Stomach (tissue), 19 donors: Measurements from ENCODE around the gene RRP9. TPM values are rescaled to one million over a fixed set of nuclear protein-coding genes. Genes with fewer than 3 reads are reported as not detected.
"Not testable (repeated sequence)": the region's sequence is repeated elsewhere in the genome, so short reads cannot be mapped to it uniquely, and the experiment has no call there.

ENCODE experiments used
- DNase-seq, 2 donors: peaks; one replicate each; pipeline versions ENCODE4 v3.0.0 to v3.0.0-alpha.2; 2013 to 2019
- H3K27ac ChIP-seq, 5 donors: fragments of 200-600 bp in 4 of 5; sonication (generic) in 4 of 5; one replicate each; pipeline ENCODE4 v1.5.1; 2013 to 2019; ENCODE audit warnings: mild to moderate bottlenecking in 1 of 5, moderate library complexity in 1 of 5
- H3K27me3 ChIP-seq, 3 donors: fragments of 200-600 bp; sonication (generic); one replicate each; pipeline ENCODE4 v1.5.1; 2017 to 2019; ENCODE audit warnings: mixed run types in 1 of 3
- H3K36me3 ChIP-seq, 4 donors: fragments of 200-600 bp; sonication (generic); 1 replicate in 3 of 4; 2 replicates in 1 of 4; pipeline ENCODE4 v1.5.1; 2016 to 2019
- H3K4me1 ChIP-seq, 4 donors: fragments of 200-600 bp; sonication (generic); one replicate each; pipeline ENCODE4 v1.5.1; 2016 to 2019
- H3K4me3 ChIP-seq, 4 donors: fragments of 200-600 bp; sonication (generic) in 3 of 4; one replicate each; pipeline ENCODE4 v1.5.1; 2016 to 2019; ENCODE audit warnings: mild to moderate bottlenecking in 1 of 4
- H3K9me3 ChIP-seq, 4 donors: fragments of 200-600 bp; sonication (generic); one replicate each; pipeline ENCODE4 v1.5.1; 2016 to 2019
- CTCF ChIP-seq, 7 experiments: fragments of 450-650 bp in 4 of 7; fragments of 200-600 bp in 3 of 7; sonication (generic) in 3 of 7; IDR thresholded peaks; one replicate each; pipeline ENCODE4 v1.5.1; 2016 to 2019; ENCODE audit warnings: antibody characterized with exemption in 7 of 7, control low read depth in 2 of 7, mild to moderate bottlenecking in 1 of 7
- EP300 ChIP-seq: sonication (generic); formaldehyde crosslinking; IDR thresholded peaks from one replicate; pipeline ENCODE4 v1.6.1; 2017; ENCODE audit warnings: antibody characterized with exemption
- POLR2A ChIP-seq, 4 donors: fragments of 450-650 bp; IDR thresholded peaks; one replicate each; pipeline ENCODE4 v1.6.1; 2016; ENCODE audit warnings: antibody characterized with exemption in 4 of 4, control low read depth in 2 of 4, mild to moderate bottlenecking in 1 of 4, moderate library complexity in 1 of 4
- POLR2AphosphoS5 ChIP-seq, 3 donors: sonication (generic); formaldehyde crosslinking; IDR thresholded peaks; one replicate each; pipeline ENCODE4 v1.6.1; 2016; ENCODE audit warnings: antibody characterized with exemption in 3 of 3
- WGBS, 5 donors: extraction: QIAGEN DNeasy Blood & Tissue Kit in 3 of 5; methylation state at CpG; one replicate each; pipeline versions ENCODE4 v1.1.5 to v1.1.7; 2013 to 2018; 5-methylcytosine and 5-hydroxymethylcytosine counted together
- intact Hi-C: fragments of 100-400 bp; cut with DNase I; formaldehyde crosslinking; loops from one replicate; pipeline ENCODE4 v1.15.1; 2023; ENCODE audit warnings: low total_unique reads
- long read RNA-seq, 10 donors: transcript quantifications; one replicate each; lab custom pipeline, GENCODE V29; 2026
- polyA plus RNA-seq, 3 donors: library from polyadenylated mRNA; stranded (reverse); fragments of 200-250 nt; gene quantifications; one replicate each; pipeline ENCODE4 v1.2.3, GENCODE V29; 2013
- total RNA-seq, 5 donors: library from RNA; depleted of rRNA; stranded (reverse); fragments of >200 nt; gene quantifications; one replicate each; pipeline versions ENCODE4 v1.1.0 to v1.2.3, GENCODE V29; 2014 to 2016
- donor health status: healthy with polysubstance abuse.
- donor health status: Bipolar disorder and iron deficiency.
- donor health status: healthy.

RRP9 gene
- total RNA-seq (10 to 100 TPM in 4 of 5 donors, 1 to 10 TPM in 1; 3.2 to 13.5 (median 11.7) TPM), polyA plus RNA-seq (10 to 100 TPM; 15.0 to 21.0 (median 18.4) TPM)
- long read RNA-seq, donor 1 = 0 reads
- long read RNA-seq, donor 2, partial matches to known transcripts = 0 of 3 reads
- long read RNA-seq, donor 2, other reads (novel, unspliced or antisense) = 0 of 3 reads
- long read RNA-seq, donor 3, partial matches to known transcripts = 0 of 1 reads
- long read RNA-seq, donor 3, other reads (novel, unspliced or antisense) = 0 of 1 reads
- long read RNA-seq, donor 4 = 0 reads
- long read RNA-seq, donor 5 = 0 reads
- long read RNA-seq, donor 6 = 0 reads
- long read RNA-seq, donor 7, partial matches to known transcripts = 0 of 2 reads
- long read RNA-seq, donor 7, other reads (novel, unspliced or antisense) = 0 of 2 reads
- long read RNA-seq, donor 8, partial matches to known transcripts = 0 of 1 reads
- long read RNA-seq, donor 8, other reads (novel, unspliced or antisense) = 0 of 1 reads
- long read RNA-seq, donor 9, partial matches to known transcripts = 0 of 2 reads
- long read RNA-seq, donor 9, other reads (novel, unspliced or antisense) = 0 of 2 reads
- long read RNA-seq, donor 10, partial matches to known transcripts = 0 of 2 reads
- long read RNA-seq, donor 10, other reads (novel, unspliced or antisense) = 0 of 2 reads

- TF ChIP-seq POLR2A (IDR thresholded peaks at IDR 0.05) = peak in 1 of 4 donors; percentile 21
- TF ChIP-seq EP300 = no peak
- TF ChIP-seq POLR2AphosphoS5 (IDR thresholded peaks at IDR 0.05) = peak; percentile 56 to 92 (median 82)
- peak in 6 of 7 experiments; percentile 31 to 100 (median 99) for TF ChIP-seq CTCF (IDR thresholded peaks at IDR 0.05)
These were observed at the start of gene RRP9, which contains the start of gene PARP3 for GRCh38 chr3:51941798-51942602. Gene RRP9, minus strand, starts transcription at chr3:51941904. Its CDS starts 37 bp downstream, at chr3:51941867. Gene PARP3, plus strand, starts transcription at chr3:51942363. Its CDS starts 993 bp downstream, at chr3:51943356.

GRCh38 chr3:51990501-51990971, 48.8 kb upstream of the RRP9 start:
- 74 to 86% (median 79%) methylated on average over 13 to 38 of the region's 38 CpGs for WGBS, 5 donors

More at GRCh38 chr3:51941798-51942602, at the start of gene RRP9, which contains the start of gene PARP3:
- Histone ChIP-seq H3K36me3 (peaks cover 15 to 53% (median 42%) of the 10 kb centered on the region in 4 donors), H3K9me3 (no peaks in the 10 kb centered on the region), H3K27me3 (no peaks in the 10 kb centered on the region), H3K4me3 (peak within 1 kb of the TSS; percentile 70 to 97 (median 89)), H3K27ac (peak within 1 kb of the TSS; percentile 83 to 95 (median 91)), H3K4me1 (peaks cover 26 to 36% (median 31%) of the 10 kb centered on the region in 4 donors)
- intact Hi-C loops = loop anchor here (10.0 kb wide), 1 partner anchor 203 kb away; no protein-coding TSS in a partner anchor
- 1 to 2% (median 1%) methylated on average over 34 to 67 of the region's 67 CpGs for WGBS, 5 donors
- peak; percentile 100 for DNase-seq

GRCh38 chr3:51988286-51989146, 46.8 kb upstream of the RRP9 start:
- DNase-seq = no peak
- H3K27me3 ChIP-seq = no peaks in the 10 kb centered on the region
- H3K9me3 ChIP-seq = no peaks in the 10 kb centered on the region
- H3K4me3 ChIP-seq = no peak overlapping the region
- intact Hi-C loops = no loop called here
- peaks cover 15 to 25% (median 25%) of the 10 kb centered on the region in 4 donors for H3K36me3 ChIP-seq
- H3K4me1 ChIP-seq = peaks cover 13 to 71% (median 41%) of the 10 kb centered on the region in 4 donors
- 74 to 83% (median 76%) methylated on average over 15 of the region's 15 CpGs for WGBS, 5 donors
- TF ChIP-seq POLR2AphosphoS5 (IDR thresholded peaks at IDR 0.05) (no peak), CTCF (IDR thresholded peaks at IDR 0.05) (no peak), POLR2A (IDR thresholded peaks at IDR 0.05) (no peak), EP300 (no peak)
- H3K27ac ChIP-seq = peak overlapping the region in 2 of 5 donors; percentile 3 to 49

More at GRCh38 chr3:51990501-51990971, 48.8 kb upstream of the RRP9 start:
- H3K27me3 ChIP-seq, H3K9me3 ChIP-seq, intact Hi-C loops, DNase-seq, H3K4me3 ChIP-seq: not testable (repeated sequence)
- Histone ChIP-seq H3K36me3 (peaks cover 29 to 41% (median 40%) of the 10 kb centered on the region in 4 donors), H3K27ac (peak overlapping the region in 2 of 5 donors; percentile 9 to 46), H3K4me1 (peaks cover 18 to 72% (median 51%) of the 10 kb centered on the region in 4 donors)

- DNase-seq = no peak
- H3K27ac ChIP-seq = no peak overlapping the region
- peaks cover 16 to 68% (median 42%) of the 10 kb centered on the region in 4 donors for H3K4me1 ChIP-seq
- H3K27me3 ChIP-seq = no peaks in the 10 kb centered on the region
- H3K36me3 ChIP-seq = peaks cover 7 to 16% (median 15%) of the 10 kb centered on the region in 4 donors
- H3K9me3 ChIP-seq = no peaks in the 10 kb centered on the region
- 86 to 94% (median 94%) methylated on average over 7 of the region's 7 CpGs for WGBS, 5 donors
- H3K4me3 ChIP-seq = no peak overlapping the region
- intact Hi-C loops = no loop called here
- no peak for TF ChIP-seq EP300
- no peak for TF ChIP-seq CTCF (IDR thresholded peaks at IDR 0.05)
- TF ChIP-seq POLR2A (IDR thresholded peaks at IDR 0.05) = no peak
- no peak for TF ChIP-seq POLR2AphosphoS5 (IDR thresholded peaks at IDR 0.05)
These were observed 45.9 kb upstream of the RRP9 start for GRCh38 chr3:51987568-51987967.
